Ishikawa (cell line): Measurements from ENCODE around the gene PLEKHA3.
A peak's percentile ranks its signal among the peaks of the same experiment; 100 is the strongest.

ENCODE experiments used
- CEBPB ChIP-seq: IDR thresholded peaks from 2 replicates; pipeline ENCODE4 v1.6.1; 2012
- CREB1 ChIP-seq: IDR thresholded peaks from 2 replicates; pipeline ENCODE4 v1.6.1; 2012; ENCODE audit warnings: low read depth
- EGR1 ChIP-seq: IDR thresholded peaks from 2 replicates; pipeline ENCODE4 v1.6.1; 2012
- EP300 ChIP-seq: IDR thresholded peaks from 2 replicates; pipeline ENCODE4 v1.6.1; 2012; ENCODE audit warnings: borderline replicate concordance
- FOXM1 ChIP-seq: IDR thresholded peaks from 2 replicates; pipeline ENCODE4 v1.6.1; 2012; ENCODE audit warnings: low read depth, borderline replicate concordance
- NFIC ChIP-seq: IDR thresholded peaks from 2 replicates; pipeline ENCODE4 v1.6.1; 2012
- RAD21 ChIP-seq: IDR thresholded peaks from 2 replicates; pipeline ENCODE4 v1.6.1; 2012; ENCODE audit warnings: low read depth
- TAF1 ChIP-seq: IDR thresholded peaks from 2 replicates; pipeline ENCODE4 v1.6.1; 2012; ENCODE audit warnings: low read depth, mild to moderate bottlenecking
- TCF12 ChIP-seq: IDR thresholded peaks from 2 replicates; pipeline ENCODE4 v1.6.1; 2012; ENCODE audit warnings: low read depth
- TEAD4 ChIP-seq: IDR thresholded peaks from 2 replicates; pipeline ENCODE4 v1.6.1; 2012
- YY1 ChIP-seq: IDR thresholded peaks from 2 replicates; pipeline ENCODE4 v1.6.1; 2012; ENCODE audit warnings: low read depth
- ZBTB7A ChIP-seq: IDR thresholded peaks from 2 replicates; pipeline ENCODE4 v1.6.1; 2012; ENCODE audit warnings: low read depth
- TF ChIP-seq, protein P1 (sequence below): IDR thresholded peaks from 2 replicates; pipeline ENCODE4 v1.6.1; 2012
- TF ChIP-seq, protein P2 (sequence below): IDR thresholded peaks from 2 replicates; pipeline ENCODE4 v1.6.1; 2012
- TF ChIP-seq, protein P3 (sequence below): IDR thresholded peaks from 2 replicates; pipeline ENCODE4 v1.6.1; 2012; ENCODE audit warnings: low read depth, mild to moderate bottlenecking

PLEKHA3 gene

GRCh38 chr2:178478439-178479274 is 1.6 kb upstream of the PLEKHA3 start, which contains the start of gene FKBP7:
FKBP7 (minus strand) TSS chr2:178478600; CDS start chr2:178478499, 101 bp downstream.
- TF ChIP-seq, protein P1, sequence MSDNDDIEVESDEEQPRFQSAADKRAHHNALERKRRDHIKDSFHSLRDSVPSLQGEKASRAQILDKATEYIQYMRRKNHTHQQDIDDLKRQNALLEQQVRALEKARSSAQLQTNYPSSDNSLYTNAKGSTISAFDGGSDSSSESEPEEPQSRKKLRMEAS: peak; percentile 94
- TF ChIP-seq, protein P2, sequence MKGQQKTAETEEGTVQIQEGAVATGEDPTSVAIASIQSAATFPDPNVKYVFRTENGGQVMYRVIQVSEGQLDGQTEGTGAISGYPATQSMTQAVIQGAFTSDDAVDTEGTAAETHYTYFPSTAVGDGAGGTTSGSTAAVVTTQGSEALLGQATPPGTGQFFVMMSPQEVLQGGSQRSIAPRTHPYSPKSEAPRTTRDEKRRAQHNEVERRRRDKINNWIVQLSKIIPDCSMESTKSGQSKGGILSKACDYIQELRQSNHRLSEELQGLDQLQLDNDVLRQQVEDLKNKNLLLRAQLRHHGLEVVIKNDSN: no peak
- TF ChIP-seq RAD21 (peak; percentile 61), TAF1 (peak; percentile 61), CEBPB (no peak), FOXM1 (no peak), TEAD4 (no peak; the same call in 1 of the 2 replicates), YY1 (no peak), ZBTB7A (no peak), EP300 (no peak), NFIC (no peak), CREB1 (peak; percentile 80), TCF12 (0 out of 2 replicates have a peak, but pooled peaks have one; percentile 46), EGR1 (no peak)
- TF ChIP-seq, protein P3, sequence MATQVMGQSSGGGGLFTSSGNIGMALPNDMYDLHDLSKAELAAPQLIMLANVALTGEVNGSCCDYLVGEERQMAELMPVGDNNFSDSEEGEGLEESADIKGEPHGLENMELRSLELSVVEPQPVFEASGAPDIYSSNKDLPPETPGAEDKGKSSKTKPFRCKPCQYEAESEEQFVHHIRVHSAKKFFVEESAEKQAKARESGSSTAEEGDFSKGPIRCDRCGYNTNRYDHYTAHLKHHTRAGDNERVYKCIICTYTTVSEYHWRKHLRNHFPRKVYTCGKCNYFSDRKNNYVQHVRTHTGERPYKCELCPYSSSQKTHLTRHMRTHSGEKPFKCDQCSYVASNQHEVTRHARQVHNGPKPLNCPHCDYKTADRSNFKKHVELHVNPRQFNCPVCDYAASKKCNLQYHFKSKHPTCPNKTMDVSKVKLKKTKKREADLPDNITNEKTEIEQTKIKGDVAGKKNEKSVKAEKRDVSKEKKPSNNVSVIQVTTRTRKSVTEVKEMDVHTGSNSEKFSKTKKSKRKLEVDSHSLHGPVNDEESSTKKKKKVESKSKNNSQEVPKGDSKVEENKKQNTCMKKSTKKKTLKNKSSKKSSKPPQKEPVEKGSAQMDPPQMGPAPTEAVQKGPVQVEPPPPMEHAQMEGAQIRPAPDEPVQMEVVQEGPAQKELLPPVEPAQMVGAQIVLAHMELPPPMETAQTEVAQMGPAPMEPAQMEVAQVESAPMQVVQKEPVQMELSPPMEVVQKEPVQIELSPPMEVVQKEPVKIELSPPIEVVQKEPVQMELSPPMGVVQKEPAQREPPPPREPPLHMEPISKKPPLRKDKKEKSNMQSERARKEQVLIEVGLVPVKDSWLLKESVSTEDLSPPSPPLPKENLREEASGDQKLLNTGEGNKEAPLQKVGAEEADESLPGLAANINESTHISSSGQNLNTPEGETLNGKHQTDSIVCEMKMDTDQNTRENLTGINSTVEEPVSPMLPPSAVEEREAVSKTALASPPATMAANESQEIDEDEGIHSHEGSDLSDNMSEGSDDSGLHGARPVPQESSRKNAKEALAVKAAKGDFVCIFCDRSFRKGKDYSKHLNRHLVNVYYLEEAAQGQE: no peak

- TF ChIP-seq EGR1: no peak
- TF ChIP-seq YY1: no peak
- no peak for TF ChIP-seq TAF1
- TF ChIP-seq ZBTB7A: no peak
- TF ChIP-seq TEAD4: no peak
- no peak for TF ChIP-seq CEBPB
- TF ChIP-seq RAD21: no peak
- TF ChIP-seq CREB1: no peak
- TF ChIP-seq, protein P2: no peak
- no peak for TF ChIP-seq NFIC
- TF ChIP-seq EP300: no peak
- TF ChIP-seq, protein P3: no peak
- TF ChIP-seq TCF12: no peak
- TF ChIP-seq FOXM1: no peak
- TF ChIP-seq, protein P1: no peak
These were observed 1.0 kb upstream of the PLEKHA3 start for GRCh38 chr2:178479275-178479616.

DNA sequence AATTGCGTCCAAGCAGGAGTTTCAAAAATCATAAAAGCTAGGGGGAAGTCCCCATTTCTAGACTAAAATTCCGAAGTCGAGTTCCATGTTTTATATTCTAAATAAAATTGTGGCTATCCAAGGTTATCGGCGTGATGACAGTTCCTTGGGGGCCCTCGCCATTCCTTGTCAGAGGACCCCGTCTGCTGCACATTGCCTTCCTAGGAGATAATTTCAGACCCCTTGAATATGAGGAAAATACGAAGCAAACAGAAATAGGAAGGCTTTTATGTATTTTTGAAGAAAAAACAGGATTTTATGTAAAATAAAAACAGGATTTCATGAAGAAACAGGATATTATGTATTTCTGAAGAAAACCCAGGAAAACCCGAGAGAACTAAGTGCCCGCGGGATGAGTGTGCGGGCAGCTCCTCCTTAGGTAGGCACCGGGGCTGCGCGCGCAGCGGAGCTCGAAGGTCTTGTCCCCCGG is 465 bp upstream of the PLEKHA3 start:
- TF ChIP-seq TCF12: no peak
- no peak for TF ChIP-seq CREB1
- TF ChIP-seq RAD21: no peak
- no peak for TF ChIP-seq ZBTB7A
- no peak for TF ChIP-seq NFIC
- TF ChIP-seq, protein P1: no peak
- TF ChIP-seq EGR1: no peak
- TF ChIP-seq, protein P2: no peak
- no peak for TF ChIP-seq TAF1
- no peak for TF ChIP-seq CEBPB
- TF ChIP-seq, protein P3: no peak
- no peak for TF ChIP-seq TEAD4
- TF ChIP-seq YY1: no peak
- no peak for TF ChIP-seq FOXM1
- TF ChIP-seq EP300: no peak
